Urinary bladder (tissue), 4 donors: ENCODE measurements around the gene F8. TPM values are rescaled to one million over a fixed set of nuclear protein-coding genes. Genes with fewer than 3 reads are reported as not detected.
"Not testable (repeated sequence)": the region's sequence is repeated elsewhere in the genome, so short reads cannot be mapped to it uniquely, and the experiment has no call there.

Source experiments
- DNase-seq: peaks from one replicate; pipeline ENCODE4 v3.0.0-alpha.2; 2015; ENCODE audit errors: extremely low spot score
- H3K27ac ChIP-seq: one replicate; pipeline ENCODE4 v1.5.1; 2013; ENCODE audit warnings: low read depth, mild to moderate bottlenecking, moderate library complexity
- H3K36me3 ChIP-seq: one replicate; pipeline ENCODE4 v1.6.1; 2013; ENCODE audit warnings: mild to moderate bottlenecking, moderate library complexity; ENCODE audit not compliant: insufficient read depth
- H3K4me1 ChIP-seq: one replicate; pipeline ENCODE4 v1.6.1; 2013; ENCODE audit warnings: mild to moderate bottlenecking, moderate library complexity; ENCODE audit not compliant: insufficient read depth
- H3K4me3 ChIP-seq: one replicate; pipeline ENCODE4 v1.5.1; 2013; ENCODE audit warnings: low read depth, low read length
- WGBS: extraction: QIAGEN DNeasy Blood & Tissue Kit; methylation state at CpG from one replicate; pipeline ENCODE4 v1.1.7; 2013; 5-methylcytosine and 5-hydroxymethylcytosine counted together
- polyA plus RNA-seq: library from polyadenylated mRNA; stranded (reverse); fragments of 200-250 nt; gene quantifications from one replicate; pipeline ENCODE4 v1.2.3, GENCODE V29; 2013
- total RNA-seq: library from RNA; depleted of rRNA; stranded (reverse); fragments of >200 nt; gene quantifications from one replicate; pipeline ENCODE4 v1.2.3, GENCODE V29; 2014
- donor health status: healthy with polysubstance abuse.
- donor health status: healthy.

The F8 gene
- total and polyA plus RNA-seq, 2 donors = 10.1 to 14.7 TPM

- H3K4me1 ChIP-seq, H3K36me3 ChIP-seq, DNase-seq, H3K4me3 ChIP-seq, H3K27ac ChIP-seq: not testable (repeated sequence)
- WGBS = 77% methylated on average over 11 of the region's 11 CpGs
Measured at GRCh38 chrX:154910528-154910927, 112.0 kb downstream of the F8 start.

GRCh38 chrX:154910048-154910447 lies 112.5 kb downstream of the F8 start:
- not testable (repeated sequence) for H3K4me1 ChIP-seq, DNase-seq, H3K27ac ChIP-seq, H3K4me3 ChIP-seq, H3K36me3 ChIP-seq
- WGBS = 98% methylated on average over 4 of the region's 4 CpGs

- 80% methylated on average over 3 of the region's 3 CpGs for WGBS
- Histone ChIP-seq H3K4me1 (no peaks in the 10 kb centered on the region), H3K36me3 (no peaks in the 10 kb centered on the region), H3K4me3 (no peak overlapping the region), H3K27ac (no peak overlapping the region)
- no peak for DNase-seq
Measured at GRCh38 chrX:154908821-154909220, 113.7 kb downstream of the F8 start.

GRCh38 chrX:154902408-154902807 lies 120.1 kb downstream of the F8 start:
- Histone ChIP-seq H3K36me3 (no peaks in the 10 kb centered on the region), H3K4me1 (no peaks in the 10 kb centered on the region), H3K4me3 (no peak overlapping the region), H3K27ac (no peak overlapping the region)
- DNase-seq = no peak
- 77% methylated on average over 1 of the region's 1 CpG for WGBS

- H3K4me3 ChIP-seq = no peak overlapping the region
- H3K27ac ChIP-seq = no peak overlapping the region
- 95% methylated on average over 8 of the region's 8 CpGs for WGBS
- no peaks in the 10 kb centered on the region for H3K4me1 ChIP-seq
- H3K36me3 ChIP-seq = no peaks in the 10 kb centered on the region
- DNase-seq = no peak
Measured at GRCh38 chrX:154900323-154900722, 122.2 kb downstream of the F8 start.

GRCh38 chrX:154892296-154892695 lies 130.2 kb downstream of the F8 start:
- Histone ChIP-seq H3K4me1 (no peaks in the 10 kb centered on the region), H3K36me3 (no peaks in the 10 kb centered on the region), H3K27ac (no peak overlapping the region), H3K4me3 (no peak overlapping the region)
- WGBS = 88% methylated on average over 1 of the region's 1 CpG
- DNase-seq = no peak

GRCh38 chrX:154890990-154891639 lies 131.4 kb downstream of the F8 start:
- no peak overlapping the region for H3K4me3 ChIP-seq
- no peak overlapping the region for H3K27ac ChIP-seq
- 47% methylated on average over 1 of the region's 1 CpG for WGBS
- no peak for DNase-seq
- H3K36me3 ChIP-seq = no peaks in the 10 kb centered on the region
- H3K4me1 ChIP-seq = no peaks in the 10 kb centered on the region

GRCh38 chrX:154886789-154887221 lies 135.7 kb downstream of the F8 start:
- WGBS = no CpG with 5 or more reads among the region's 62 CpGs
- DNase-seq, H3K4me3 ChIP-seq, H3K27ac ChIP-seq, H3K4me1 ChIP-seq, H3K36me3 ChIP-seq: not testable (repeated sequence)

- not testable (repeated sequence) for H3K4me1 ChIP-seq, DNase-seq, H3K36me3 ChIP-seq, H3K27ac ChIP-seq
- WGBS = 0% methylated on average over 11 of the region's 91 CpGs
- H3K4me3 ChIP-seq = peak within 1 kb of the TSS; percentile 9
Measured at GRCh38 chrX:154886069-154886788, 136.3 kb downstream of the F8 start, which contains the start of gene F8A1. Gene F8A1 (plus strand): TSS chrX:154886355. CDS start chrX:154886375, 20 bp downstream.

- H3K4me3 ChIP-seq, DNase-seq, H3K27ac ChIP-seq, H3K4me1 ChIP-seq, H3K36me3 ChIP-seq: not testable (repeated sequence)
- WGBS = 78% methylated on average over 2 of the region's 14 CpGs
Measured at GRCh38 chrX:154885549-154885948, 137.0 kb downstream of the F8 start.

- not testable (repeated sequence) for H3K4me3 ChIP-seq, H3K27ac ChIP-seq, H3K36me3 ChIP-seq, H3K4me1 ChIP-seq, DNase-seq
- 97% methylated on average over 5 of the region's 33 CpGs for WGBS
Measured at GRCh38 chrX:154885057-154885456, 137.5 kb downstream of the F8 start.

GRCh38 chrX:154884069-154884468 lies 138.5 kb downstream of the F8 start:
- H3K27ac ChIP-seq, H3K4me1 ChIP-seq, H3K4me3 ChIP-seq, H3K36me3 ChIP-seq, DNase-seq: not testable (repeated sequence)
- no CpG with 5 or more reads among the region's 8 CpGs for WGBS

GRCh38 chrX:154873329-154873728 lies 149.2 kb downstream of the F8 start:
- H3K27ac ChIP-seq = no peak overlapping the region
- 81% methylated on average over 2 of the region's 2 CpGs for whole genome bisulfite sequencing
- H3K4me3 ChIP-seq = no peak overlapping the region
- H3K36me3 ChIP-seq = no peaks in the 10 kb centered on the region
- no peaks in the 10 kb centered on the region for H3K4me1 ChIP-seq
- no peak for DNase-seq

- not testable (repeated sequence) for H3K4me1 ChIP-seq, H3K4me3 ChIP-seq, DNase-seq, H3K27ac ChIP-seq, H3K36me3 ChIP-seq
Measured at GRCh38 chrX:154868522-154868921, 154.0 kb downstream of the F8 start.
